HG02678 (cell line): Measurements from ENCODE around the gene PARP16.

Experiments used
- ATAC-seq: cut with Tn5 transposase; IDR thresholded peaks from one replicate; pipeline ENCODE4 v1.9.1; 2021; ENCODE audit warnings: mild to moderate bottlenecking, moderate library complexity; ENCODE audit not compliant: unreplicated experiment

PARP16 gene

GRCh38 chr15:65286704-65287519, at the start of gene PARP16:
PARP16 (minus strand) TSS chr15:65286883; CDS start chr15:65286426, 457 bp downstream.
- ATAC-seq, result peak; percentile 94

GRCh38 chr15:65335278-65336055, 48.8 kb upstream of the PARP16 start:
- ATAC-seq, result no peak

GRCh38 chr15:65334586-65335231, 48.0 kb upstream of the PARP16 start:
- ATAC-seq, result no peak

GRCh38 chr15:65333856-65334255, 47.2 kb upstream of the PARP16 start:
- ATAC-seq, result no peak

- no peak for ATAC-seq
Observed at GRCh38 chr15:65333148-65333820, 46.6 kb upstream of the PARP16 start.

- no peak for ATAC-seq
Observed at GRCh38 chr15:65332391-65333147, 45.9 kb upstream of the PARP16 start.

GRCh38 chr15:65331811-65332210, 45.1 kb upstream of the PARP16 start:
- ATAC-seq, result no peak

- ATAC-seq, result no peak
Observed at GRCh38 chr15:65330934-65331645, 44.4 kb upstream of the PARP16 start.

- ATAC-seq, result no peak
Observed at GRCh38 chr15:65329984-65330735, 43.5 kb upstream of the PARP16 start.

- ATAC-seq, result no peak
Observed at GRCh38 chr15:65329288-65329983, 42.8 kb upstream of the PARP16 start.

- ATAC-seq, result no peak
Observed at GRCh38 chr15:65328506-65329287, 42.0 kb upstream of the PARP16 start.

- ATAC-seq, result no peak
Observed at GRCh38 chr15:65327651-65328393, 41.1 kb upstream of the PARP16 start.

GRCh38 chr15:65326818-65327217, 40.1 kb upstream of the PARP16 start:
- ATAC-seq, result no peak

GRCh38 chr15:65326117-65326526, 39.4 kb upstream of the PARP16 start:
- ATAC-seq, result no peak

- ATAC-seq, result no peak
Observed at GRCh38 chr15:65323071-65323511, 36.4 kb upstream of the PARP16 start.

- peak; percentile 55 for ATAC-seq
Observed at GRCh38 chr15:65318870-65319356, 32.2 kb upstream of the PARP16 start.
